ENCODE measurements around the gene POFUT1.

DNA sequence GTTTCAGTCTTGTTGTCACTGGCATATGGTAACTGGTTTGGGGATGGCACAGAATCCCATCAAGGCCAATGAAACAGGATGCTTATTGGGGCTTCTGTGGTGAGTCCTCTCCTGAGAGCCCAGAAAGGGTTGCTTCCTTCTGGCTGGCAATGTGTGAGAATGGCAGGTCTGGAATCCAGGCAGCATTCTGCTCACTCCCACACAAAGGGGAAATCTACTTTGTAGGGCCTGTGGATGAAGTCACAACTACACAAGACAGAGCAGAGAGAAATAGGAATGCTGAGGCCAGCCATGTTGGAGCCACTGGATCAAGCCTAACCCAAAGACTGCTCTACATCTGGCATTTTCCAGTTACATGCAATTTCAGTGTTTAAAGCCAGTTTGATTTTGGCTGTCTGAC is 15.8 kb upstream of the POFUT1 start:
- TF ChIP-seq POLR2A (IDR thresholded peaks at IDR 0.05; ENCODE audit: low read depth, low read length) (no peak), POLR2AphosphoS5 (IDR thresholded peaks at IDR 0.05; ENCODE audit: low read depth, low read length) (0 out of 2 replicates have a peak, but pooled peaks have one; percentile 36), POU2F2 (IDR thresholded peaks at IDR 0.05; ENCODE audit: low read depth, low read length) (no peak), TAF1 (IDR thresholded peaks at IDR 0.05; ENCODE audit: low read depth, low read length) (no peak)
